Liver (tissue), 3 donors: ENCODE data around the gene RNF10.
"Not testable (repeated sequence)": the region's sequence is repeated elsewhere in the genome, so short reads cannot be mapped to it uniquely, and the experiment has no call there.

ENCODE experiments used
- FOXA2 ChIP-seq: IDR thresholded peaks from 2 replicates; pipeline ENCODE4 v1.6.1; 2016; ENCODE audit warnings: antibody characterized with exemption
- GABPA ChIP-seq, 2 donors: IDR thresholded peaks in 1 of 2; conservative IDR thresholded peaks in 1 of 2; 2 replicates each; pipeline ENCODE4 v1.6.1; 2016; ENCODE audit warnings: antibody characterized with exemption in 2 of 2, mild to moderate bottlenecking in 1 of 2, moderate library complexity in 1 of 2
- REST ChIP-seq: IDR thresholded peaks from 2 replicates; pipeline ENCODE4 v1.6.1; 2016; ENCODE audit warnings: antibody characterized with exemption, mild to moderate bottlenecking
- YY1 ChIP-seq: IDR thresholded peaks from 2 replicates; pipeline ENCODE4 v1.6.1; 2016; ENCODE audit warnings: antibody characterized with exemption, mild to moderate bottlenecking
- TF ChIP-seq, protein P1 (sequence below): fragments of 150-350 bp; IDR thresholded peaks from 2 replicates; pipeline ENCODE4 v1.5.1; 2017; ENCODE audit warnings: improper control_type of control experiment, low read depth, low read length; ENCODE audit not compliant: missing input control
- TF ChIP-seq, protein P2 (sequence below): IDR thresholded peaks from 2 replicates; pipeline ENCODE4 v1.6.1; 2016; ENCODE audit warnings: antibody characterized with exemption
- donor health status: healthy.
- donor health status: healthy.

GRCh38 chr12:120530418-120530761 is 3.8 kb upstream of the RNF10 start:
- TF ChIP-seq YY1; REST; GABPA (IDR thresholded peaks at IDR 0.05 in 1 of 2, conservative IDR thresholded peaks at IDR 0.05 in 1 of 2); FOXA2: not testable (repeated sequence)
- TF ChIP-seq, protein P1, sequence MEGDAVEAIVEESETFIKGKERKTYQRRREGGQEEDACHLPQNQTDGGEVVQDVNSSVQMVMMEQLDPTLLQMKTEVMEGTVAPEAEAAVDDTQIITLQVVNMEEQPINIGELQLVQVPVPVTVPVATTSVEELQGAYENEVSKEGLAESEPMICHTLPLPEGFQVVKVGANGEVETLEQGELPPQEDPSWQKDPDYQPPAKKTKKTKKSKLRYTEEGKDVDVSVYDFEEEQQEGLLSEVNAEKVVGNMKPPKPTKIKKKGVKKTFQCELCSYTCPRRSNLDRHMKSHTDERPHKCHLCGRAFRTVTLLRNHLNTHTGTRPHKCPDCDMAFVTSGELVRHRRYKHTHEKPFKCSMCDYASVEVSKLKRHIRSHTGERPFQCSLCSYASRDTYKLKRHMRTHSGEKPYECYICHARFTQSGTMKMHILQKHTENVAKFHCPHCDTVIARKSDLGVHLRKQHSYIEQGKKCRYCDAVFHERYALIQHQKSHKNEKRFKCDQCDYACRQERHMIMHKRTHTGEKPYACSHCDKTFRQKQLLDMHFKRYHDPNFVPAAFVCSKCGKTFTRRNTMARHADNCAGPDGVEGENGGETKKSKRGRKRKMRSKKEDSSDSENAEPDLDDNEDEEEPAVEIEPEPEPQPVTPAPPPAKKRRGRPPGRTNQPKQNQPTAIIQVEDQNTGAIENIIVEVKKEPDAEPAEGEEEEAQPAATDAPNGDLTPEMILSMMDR = not testable (repeated sequence)
- TF ChIP-seq, protein P2, sequence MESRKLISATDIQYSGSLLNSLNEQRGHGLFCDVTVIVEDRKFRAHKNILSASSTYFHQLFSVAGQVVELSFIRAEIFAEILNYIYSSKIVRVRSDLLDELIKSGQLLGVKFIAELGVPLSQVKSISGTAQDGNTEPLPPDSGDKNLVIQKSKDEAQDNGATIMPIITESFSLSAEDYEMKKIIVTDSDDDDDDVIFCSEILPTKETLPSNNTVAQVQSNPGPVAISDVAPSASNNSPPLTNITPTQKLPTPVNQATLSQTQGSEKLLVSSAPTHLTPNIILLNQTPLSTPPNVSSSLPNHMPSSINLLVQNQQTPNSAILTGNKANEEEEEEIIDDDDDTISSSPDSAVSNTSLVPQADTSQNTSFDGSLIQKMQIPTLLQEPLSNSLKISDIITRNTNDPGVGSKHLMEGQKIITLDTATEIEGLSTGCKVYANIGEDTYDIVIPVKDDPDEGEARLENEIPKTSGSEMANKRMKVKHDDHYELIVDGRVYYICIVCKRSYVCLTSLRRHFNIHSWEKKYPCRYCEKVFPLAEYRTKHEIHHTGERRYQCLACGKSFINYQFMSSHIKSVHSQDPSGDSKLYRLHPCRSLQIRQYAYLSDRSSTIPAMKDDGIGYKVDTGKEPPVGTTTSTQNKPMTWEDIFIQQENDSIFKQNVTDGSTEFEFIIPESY = not testable (repeated sequence)
